Uterus (tissue), 2 donors: ENCODE measurements around the gene ACACB.

Source experiments
- POLR2A ChIP-seq, 2 donors: fragments of 450-650 bp; IDR thresholded peaks; one replicate each; pipeline ENCODE4 v1.6.1; 2016; ENCODE audit warnings: antibody characterized with exemption in 2 of 2, mild to moderate bottlenecking in 1 of 2, moderate library complexity in 1 of 2
- TF ChIP-seq, protein P1 (sequence below), 4 experiments: fragments of 200-600 bp in 2 of 4; fragments of 450-650 bp in 2 of 4; sonication (generic) in 2 of 4; IDR thresholded peaks; one replicate each; pipeline ENCODE4 v1.5.1; 2016 to 2019; ENCODE audit warnings: antibody characterized with exemption in 4 of 4, mild to moderate bottlenecking in 2 of 4, moderate library complexity in 1 of 4

DNA sequence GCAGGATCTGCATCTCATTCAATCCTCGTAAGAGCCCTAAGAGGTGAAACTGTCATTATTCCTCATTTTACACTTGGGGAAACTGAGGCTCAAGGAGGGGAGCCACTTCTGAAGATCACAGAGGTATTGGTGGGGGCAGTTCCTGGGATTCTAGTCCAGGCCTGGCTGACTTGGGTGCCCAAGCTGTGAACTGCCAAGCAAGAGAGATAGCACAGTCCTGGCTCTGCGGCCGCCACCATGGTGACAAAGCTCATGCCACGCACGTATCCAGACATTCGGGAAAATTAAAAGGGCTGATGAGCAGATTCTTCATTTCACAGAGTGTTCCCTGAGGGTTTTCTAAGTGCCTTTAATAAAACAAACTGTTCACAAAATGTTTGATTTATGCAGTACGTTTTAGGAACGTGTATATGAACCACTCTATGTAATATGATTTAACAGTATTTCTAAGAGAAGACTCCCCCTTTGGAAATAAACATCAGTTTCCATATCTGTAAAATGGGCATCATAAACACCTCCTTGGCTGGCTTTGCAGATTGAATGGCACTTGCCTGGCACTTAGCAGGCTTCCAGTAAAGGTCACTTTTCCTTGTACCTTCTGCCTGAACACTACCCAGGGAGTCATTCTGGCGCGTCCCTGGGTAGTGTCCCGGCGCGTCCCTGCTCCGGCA is 84.6 kb downstream of the ACACB start:
- TF ChIP-seq, protein P1, sequence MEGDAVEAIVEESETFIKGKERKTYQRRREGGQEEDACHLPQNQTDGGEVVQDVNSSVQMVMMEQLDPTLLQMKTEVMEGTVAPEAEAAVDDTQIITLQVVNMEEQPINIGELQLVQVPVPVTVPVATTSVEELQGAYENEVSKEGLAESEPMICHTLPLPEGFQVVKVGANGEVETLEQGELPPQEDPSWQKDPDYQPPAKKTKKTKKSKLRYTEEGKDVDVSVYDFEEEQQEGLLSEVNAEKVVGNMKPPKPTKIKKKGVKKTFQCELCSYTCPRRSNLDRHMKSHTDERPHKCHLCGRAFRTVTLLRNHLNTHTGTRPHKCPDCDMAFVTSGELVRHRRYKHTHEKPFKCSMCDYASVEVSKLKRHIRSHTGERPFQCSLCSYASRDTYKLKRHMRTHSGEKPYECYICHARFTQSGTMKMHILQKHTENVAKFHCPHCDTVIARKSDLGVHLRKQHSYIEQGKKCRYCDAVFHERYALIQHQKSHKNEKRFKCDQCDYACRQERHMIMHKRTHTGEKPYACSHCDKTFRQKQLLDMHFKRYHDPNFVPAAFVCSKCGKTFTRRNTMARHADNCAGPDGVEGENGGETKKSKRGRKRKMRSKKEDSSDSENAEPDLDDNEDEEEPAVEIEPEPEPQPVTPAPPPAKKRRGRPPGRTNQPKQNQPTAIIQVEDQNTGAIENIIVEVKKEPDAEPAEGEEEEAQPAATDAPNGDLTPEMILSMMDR (IDR thresholded peaks at IDR 0.05): no peak
- TF ChIP-seq POLR2A (IDR thresholded peaks at IDR 0.05): no peak
